Measurements from ENCODE around the gene ZFYVE9. TPM values are rescaled to one million over a fixed set of nuclear protein-coding genes. Genes with fewer than 3 reads are reported as not detected.
A peak's percentile ranks its signal among the peaks of the same experiment; 100 is the strongest.

Gene ZFYVE9
- total and polyA plus RNA-seq, 9 of the 15 experiments (the other 6 are each of a cell fraction or from before 2014, with no cell fraction given) = 0.52 to 14.4 (median 8.9) TPM

GRCh38 chr1:52237430-52237829 is 95.5 kb downstream of the ZFYVE9 start (continued):
- TF ChIP-seq JUND (IDR thresholded peaks at IDR 0.05; ENCODE audit: borderline replicate concordance, low read depth, low read length) (peak; percentile 38; the same call in 1 of the 2 replicates), JUND (tag; IDR thresholded peaks at IDR 0.05; ENCODE audit: borderline replicate concordance, low read depth, low read length) (no peak), NFYB (IDR thresholded peaks at IDR 0.05; ENCODE audit: extremely low read depth, insufficient read length) (no peak), SAFB (IDR thresholded peaks at IDR 0.05; ENCODE audit: borderline replicate concordance, low read depth, low read length) (no peak), GABPB1 (CRISPR knock-in tag; IDR thresholded peaks at IDR 0.05) (no peak), SMARCE1 (IDR thresholded peaks at IDR 0.05) (peak; percentile 34; the same call in 1 of the 2 replicates), HMG20A (CRISPR knock-in tag; conservative IDR thresholded peaks at IDR 0.05) (no peak), ZNF274 (IDR thresholded peaks at IDR 0.05; ENCODE audit: borderline replicate concordance, low read depth, low read length) (no peak), OTX1 (CRISPR knock-in tag; IDR thresholded peaks at IDR 0.05) (no peak), ZNF589 (CRISPR knock-in tag; IDR thresholded peaks at IDR 0.05; ENCODE audit: low read depth) (no peak), CREB3 (tag; conservative IDR thresholded peaks at IDR 0.05; ENCODE audit: low read depth) (no peak), CHD2 (IDR thresholded peaks at IDR 0.05; ENCODE audit: low read depth, low read length) (no peak), KDM1A (IDR thresholded peaks at IDR 0.05) (no peak), ETV1 (tag; conservative IDR thresholded peaks at IDR 0.05; ENCODE audit: low read depth) (no peak), FOSL1 (tag; conservative IDR thresholded peaks at IDR 0.05) (peak; percentile 62), STAT5B (CRISPR knock-in tag; IDR thresholded peaks at IDR 0.05) (no peak), PKNOX1 (IDR thresholded peaks at IDR 0.05) (peak; percentile 28; the same call in 1 of the 2 replicates)
- TF ChIP-seq, protein P1, sequence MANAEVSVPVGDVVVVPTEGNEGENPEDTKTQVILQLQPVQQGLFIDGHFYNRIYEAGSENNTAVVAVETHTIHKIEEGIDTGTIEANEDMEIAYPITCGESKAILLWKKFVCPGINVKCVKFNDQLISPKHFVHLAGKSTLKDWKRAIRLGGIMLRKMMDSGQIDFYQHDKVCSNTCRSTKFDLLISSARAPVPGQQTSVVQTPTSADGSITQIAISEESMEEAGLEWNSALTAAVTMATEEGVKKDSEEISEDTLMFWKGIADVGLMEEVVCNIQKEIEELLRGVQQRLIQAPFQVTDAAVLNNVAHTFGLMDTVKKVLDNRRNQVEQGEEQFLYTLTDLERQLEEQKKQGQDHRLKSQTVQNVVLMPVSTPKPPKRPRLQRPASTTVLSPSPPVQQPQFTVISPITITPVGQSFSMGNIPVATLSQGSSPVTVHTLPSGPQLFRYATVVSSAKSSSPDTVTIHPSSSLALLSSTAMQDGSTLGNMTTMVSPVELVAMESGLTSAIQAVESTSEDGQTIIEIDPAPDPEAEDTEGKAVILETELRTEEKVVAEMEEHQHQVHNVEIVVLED (CRISPR knock-in tag; IDR thresholded peaks at IDR 0.05) = no peak
- TF ChIP-seq, protein P2, sequence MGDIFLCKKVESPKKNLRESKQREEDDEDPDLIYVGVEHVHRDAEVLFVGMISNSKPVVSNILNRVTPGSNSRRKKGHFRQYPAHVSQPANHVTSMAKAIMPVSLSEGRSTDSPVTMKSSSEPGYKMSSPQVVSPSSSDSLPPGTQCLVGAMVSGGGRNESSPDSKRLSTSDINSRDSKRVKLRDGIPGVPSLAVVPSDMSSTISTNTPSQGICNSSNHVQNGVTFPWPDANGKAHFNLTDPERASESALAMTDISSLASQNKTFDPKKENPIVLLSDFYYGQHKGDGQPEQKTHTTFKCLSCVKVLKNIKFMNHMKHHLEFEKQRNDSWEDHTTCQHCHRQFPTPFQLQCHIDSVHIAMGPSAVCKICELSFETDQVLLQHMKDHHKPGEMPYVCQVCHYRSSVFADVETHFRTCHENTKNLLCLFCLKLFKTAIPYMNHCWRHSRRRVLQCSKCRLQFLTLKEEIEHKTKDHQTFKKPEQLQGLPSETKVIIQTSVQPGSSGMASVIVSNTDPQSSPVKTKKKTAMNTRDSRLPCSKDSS (IDR thresholded peaks at IDR 0.05; ENCODE audit: low read depth, partially characterized antibody) = no peak

Measured in K562 (cell line).